ENCODE measurements around the gene PBX3.

DNA sequence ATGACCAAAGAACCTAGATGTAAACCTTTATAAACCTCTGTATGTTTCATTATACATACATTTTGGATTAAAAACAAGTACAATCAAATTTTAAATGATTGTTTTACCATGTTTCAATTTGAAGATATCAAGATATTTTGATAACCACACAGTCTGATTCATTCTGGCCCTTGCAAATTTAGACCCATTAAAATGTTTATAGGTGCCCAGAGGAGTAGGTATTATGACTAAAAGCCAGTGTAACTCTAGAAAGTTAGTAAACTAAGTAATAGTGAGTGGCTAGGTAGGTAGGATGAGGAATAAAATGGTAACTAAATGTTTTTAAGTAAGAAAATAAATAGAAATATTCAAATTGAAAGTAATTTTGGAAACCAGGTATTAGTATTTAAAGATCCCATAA is 165.5 kb downstream of the PBX3 start:
- TF ChIP-seq YY1 (IDR thresholded peaks at IDR 0.05; ENCODE audit: insufficient read depth, insufficient read length) = no peak
- no peak for TF ChIP-seq ZNF274 (IDR thresholded peaks at IDR 0.05; ENCODE audit: low read depth, low read length)

All from NT2/D1 (cell line).